Suprapubic skin (tissue), 4 donors: ENCODE results near the gene ADI1.

Source experiments
- CTCF ChIP-seq, 2 donors: fragments of 200-600 bp in 1 of 2; fragments of 450-650 bp in 1 of 2; sonication (generic) in 1 of 2; IDR thresholded peaks; one replicate each; pipeline ENCODE4 v1.5.1; 2016 to 2019; ENCODE audit warnings: antibody characterized with exemption in 2 of 2, mild to moderate bottlenecking in 1 of 2, moderate library complexity in 1 of 2
- EP300 ChIP-seq: sonication (generic); formaldehyde crosslinking; IDR thresholded peaks from one replicate; pipeline ENCODE4 v1.6.1; 2017; ENCODE audit warnings: antibody characterized with exemption
- POLR2A ChIP-seq, 2 donors: fragments of 450-650 bp; IDR thresholded peaks; one replicate each; pipeline ENCODE4 v1.6.1; 2017; ENCODE audit warnings: antibody characterized with exemption in 2 of 2, mild to moderate bottlenecking in 2 of 2, moderate library complexity in 2 of 2
- POLR2AphosphoS5 ChIP-seq, 3 donors: sonication (generic); formaldehyde crosslinking; IDR thresholded peaks; one replicate each; pipeline ENCODE4 v1.6.1; 2017; ENCODE audit warnings: antibody characterized with exemption in 3 of 3

GRCh38 chr2:3529316-3530025 lies 10.1 kb upstream of the ADI1 start:
- TF ChIP-seq CTCF (IDR thresholded peaks at IDR 0.05) (no peak), POLR2AphosphoS5 (IDR thresholded peaks at IDR 0.05) (no peak), POLR2A (IDR thresholded peaks at IDR 0.05) (no peak), EP300 (no peak)
